C1 segment of cervical spinal cord (tissue), 14 donors: Measurements from ENCODE around the gene CALY.
"Not testable (repeated sequence)": the region's sequence is repeated elsewhere in the genome, so short reads cannot be mapped to it uniquely, and the experiment has no call there.

Experiments used
- DNase-seq, 14 donors: peaks; one replicate each; lab custom pipeline; 2025; lab: John Stamatoyannopoulos, UW

The CALY gene

GRCh38 chr10:133336577-133337369 is at the start of gene CALY:
TSS of gene CALY (minus strand) at chr10:133336896. CDS start at chr10:133328989, 7,907 bp downstream.
- DNase-seq, result peak in 1 of 14 donors; percentile 78

DNA sequence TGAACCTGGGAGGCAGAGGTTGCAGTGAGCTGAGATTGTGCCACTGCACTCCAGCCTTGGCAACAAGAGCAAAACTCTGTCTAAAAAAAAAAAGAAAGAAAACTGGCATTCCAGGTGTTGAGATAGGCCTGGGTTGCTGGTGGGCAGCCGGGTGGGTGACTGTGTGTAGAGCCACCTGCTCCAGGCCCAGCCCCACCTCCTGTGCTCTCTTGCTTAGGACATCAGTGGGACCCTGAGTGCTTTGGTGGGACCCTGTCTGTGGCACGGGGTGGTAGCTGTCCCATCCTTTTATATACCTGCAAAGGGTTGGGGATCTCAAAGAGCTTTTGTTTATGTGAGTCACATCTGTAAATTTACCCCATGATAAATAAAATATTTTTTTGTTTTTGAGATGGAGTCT is 48.5 kb upstream of the CALY start:
- no peak for DNase-seq

DNA sequence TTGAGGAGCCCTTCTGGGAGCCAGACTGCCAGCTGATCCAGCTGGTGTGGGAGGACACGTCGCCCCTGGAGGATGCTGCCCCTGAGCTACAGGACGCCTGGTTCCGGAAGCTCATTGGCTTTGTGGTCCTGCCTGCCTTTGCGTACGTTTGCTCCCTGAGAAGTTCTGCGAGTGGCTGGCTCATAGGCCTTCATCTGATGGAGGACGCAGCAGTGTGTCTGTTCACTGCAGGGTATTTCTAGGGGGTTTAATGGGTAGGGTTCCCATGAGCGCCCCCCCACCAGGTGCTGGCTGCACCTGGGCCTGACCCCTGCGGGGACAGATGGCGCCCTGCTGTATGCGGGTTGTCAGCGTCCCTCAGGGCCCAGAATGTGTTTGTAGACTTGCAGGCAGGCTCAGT is 47.4 kb upstream of the CALY start:
- DNase-seq, result no peak

- no peak for DNase-seq
These were observed 46.9 kb upstream of the CALY start for GRCh38 chr10:133383551-133383950.

- no peak for DNase-seq
These were observed 44.3 kb upstream of the CALY start for GRCh38 chr10:133381036-133381435.

GRCh38 chr10:133379801-133380666 is 43.3 kb upstream of the CALY start:
- DNase-seq, result peak in 5 of 14 donors; percentile 21 to 50 (median 35)

- peak in 11 of 14 donors; percentile 21 to 67 (median 51) for DNase-seq
These were observed 42.6 kb upstream of the CALY start, which contains the start of gene PAOX for GRCh38 chr10:133379152-133379800. TSS of gene PAOX (plus strand) at chr10:133379262. CDS start at chr10:133379317, 55 bp downstream.

DNA sequence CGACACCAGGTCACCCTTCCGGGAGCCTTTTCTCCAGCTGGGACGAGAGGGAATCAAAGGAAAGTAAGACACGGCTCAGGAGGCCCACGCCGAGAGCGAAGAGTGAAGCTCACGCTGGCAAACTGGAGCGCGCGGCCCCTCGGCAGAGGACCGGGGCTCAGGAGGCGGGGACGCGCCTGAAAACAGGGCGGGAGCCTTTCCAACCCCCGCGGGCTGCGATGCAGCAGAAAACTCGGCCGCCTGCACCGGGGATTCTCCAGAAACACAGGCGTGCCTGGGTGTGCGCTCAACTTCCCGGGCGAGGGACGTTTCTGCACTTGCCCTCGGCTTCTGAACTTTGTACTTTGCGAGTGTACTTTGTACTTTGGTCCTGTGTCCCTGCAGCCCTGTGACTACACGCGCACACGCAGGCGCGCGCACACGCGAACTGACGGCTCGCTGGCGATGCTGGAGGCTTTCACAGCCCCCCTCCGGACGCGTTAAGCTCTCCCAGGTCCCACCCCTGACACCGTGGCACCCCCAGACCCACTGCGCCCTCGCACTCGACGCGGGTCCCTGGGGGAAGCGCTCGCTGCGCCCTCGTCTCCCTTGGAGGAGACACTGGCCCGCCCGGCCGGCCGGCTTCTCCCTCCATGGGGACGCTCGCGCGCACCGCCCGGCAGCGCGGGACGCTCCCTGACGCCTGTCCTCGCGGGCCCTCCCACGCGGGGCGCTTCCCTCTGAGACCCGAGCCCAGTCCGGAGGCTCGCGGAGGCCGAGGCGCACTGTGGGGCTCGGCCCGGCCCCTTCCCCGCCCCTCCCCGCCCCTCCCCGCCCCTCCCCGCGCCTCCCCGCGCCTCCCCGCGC is 41.8 kb upstream of the CALY start:
- peak in 12 of 14 donors; percentile 43 to 83 (median 72) for DNase-seq

- DNase-seq, result no peak
These were observed 41.1 kb upstream of the CALY start for GRCh38 chr10:133377818-133378250.

- DNase-seq, result no peak
These were observed 40.5 kb upstream of the CALY start for GRCh38 chr10:133377025-133377817.

- DNase-seq, result not testable (repeated sequence)
These were observed 39.5 kb upstream of the CALY start for GRCh38 chr10:133376183-133376582.

GRCh38 chr10:133375357-133376115 is 38.8 kb upstream of the CALY start:
- no peak for DNase-seq

DNA sequence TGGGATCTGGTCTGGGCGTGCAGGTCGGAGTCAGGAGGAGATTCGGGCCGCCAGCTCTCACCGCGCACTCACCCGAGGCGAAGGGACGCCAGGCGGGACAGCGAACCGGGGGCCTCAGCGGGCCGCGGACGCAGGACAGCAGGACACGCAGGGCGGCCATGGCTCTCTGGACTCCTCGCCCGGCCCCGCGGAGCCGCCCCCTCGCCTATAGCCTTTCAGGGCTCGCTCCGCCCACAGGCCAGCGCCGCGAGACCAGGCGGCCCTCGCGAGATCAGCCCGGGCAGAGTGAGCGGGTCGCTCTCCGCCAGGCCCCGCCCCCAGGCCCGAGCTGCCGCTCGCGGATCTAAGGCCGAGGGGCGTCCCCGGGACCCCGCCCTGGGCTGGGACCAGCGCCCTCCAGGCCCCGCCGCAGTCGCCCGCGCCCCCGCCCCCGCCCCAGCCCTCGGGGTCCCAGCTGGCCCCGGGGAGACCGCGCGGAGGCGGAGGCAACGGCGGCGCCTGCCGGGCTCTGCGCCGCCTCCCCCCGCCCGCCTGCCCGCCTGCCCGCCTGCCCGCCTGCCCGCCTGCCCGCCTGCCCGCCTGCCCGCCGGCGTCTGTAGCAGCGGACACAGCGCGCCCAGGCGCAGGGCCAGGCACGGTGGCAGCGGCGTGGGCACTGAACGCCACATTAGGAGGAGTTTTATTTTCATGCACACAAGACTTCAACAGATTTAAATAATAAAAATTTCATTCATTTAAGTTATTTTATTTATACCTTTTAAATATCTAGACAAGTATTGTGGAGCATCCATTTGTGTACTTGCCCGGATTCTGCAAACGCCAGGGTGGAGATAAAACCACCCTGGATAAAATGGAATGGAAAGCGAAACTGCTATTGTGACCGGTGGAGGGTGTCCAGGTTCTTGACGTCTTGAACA is 36.7 kb upstream of the CALY start, which contains the start of gene ECHS1:
ECHS1 (minus strand) TSS at position 181 of the 917 bp plus-strand sequence; CDS start at position 160, 21 bp downstream.
- peak; percentile 20 to 91 (median 84) for DNase-seq

DNA sequence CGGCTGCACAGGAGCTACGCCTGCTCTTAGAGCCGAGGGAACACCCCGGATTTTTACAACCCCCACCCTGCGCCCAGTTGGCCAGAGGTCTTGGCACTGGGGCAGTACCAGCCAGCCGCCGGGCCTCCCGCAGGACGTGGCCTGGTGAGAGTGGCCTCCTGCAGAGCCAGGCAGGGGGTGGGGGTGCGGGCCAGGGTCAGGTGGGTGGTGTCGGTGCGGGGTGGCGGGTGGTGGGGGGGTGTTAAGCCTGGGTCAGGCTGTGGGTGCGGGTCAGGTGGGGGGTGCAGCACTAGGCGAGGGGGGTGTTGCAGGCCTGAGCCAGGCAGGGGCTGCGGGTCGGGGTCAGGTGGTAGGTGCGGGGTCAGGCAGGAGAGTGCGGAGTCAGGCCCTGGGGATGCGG is 35.8 kb upstream of the CALY start:
- no peak for DNase-seq

- no peak for DNase-seq
These were observed 33.5 kb upstream of the CALY start for GRCh38 chr10:133370030-133370786.

- DNase-seq, result no peak
These were observed 31.5 kb upstream of the CALY start for GRCh38 chr10:133368153-133368552.

DNA sequence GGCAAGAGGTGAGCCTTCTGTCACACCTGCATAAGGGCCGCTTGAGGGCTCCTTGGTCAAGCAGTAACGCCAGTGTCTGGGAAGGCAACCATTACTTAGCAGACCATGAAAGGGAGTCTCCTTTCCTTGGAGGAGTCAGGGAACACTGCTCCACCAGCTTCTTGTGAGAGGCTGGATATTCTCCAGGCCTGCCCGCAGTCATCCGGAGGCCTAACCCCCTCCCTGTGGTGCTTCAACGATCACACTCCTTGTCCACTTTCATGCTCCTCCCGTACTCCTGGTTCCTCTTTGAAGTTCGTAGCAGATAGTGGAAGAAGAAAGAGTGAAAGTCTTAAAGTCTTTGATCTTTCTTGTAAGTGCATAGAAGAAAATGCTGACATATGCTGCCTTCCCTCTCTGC is 30.8 kb upstream of the CALY start:
- DNase-seq, result not testable (repeated sequence)
